ENCODE results near the gene NEURL4. TPM values are rescaled to one million over a fixed set of nuclear protein-coding genes. Genes with fewer than 3 reads are reported as not detected.

The NEURL4 gene
- total and polyA plus RNA-seq, 2 donors (not counting 3 experiments of a cell fraction or from before 2014, with no cell fraction given), result 32.0 to 44.9 TPM

GRCh38 chr17:7328009-7328408, 1.1 kb downstream of the NEURL4 start:
- FAIRE-seq, result no peak
- Histone ChIP-seq H3K27ac (ENCODE audit: insufficient read depth, low read depth, low read length) (no peak overlapping the region), H3K4me3 (replicated peaks in 1 of 3; ENCODE audit: insufficient read depth in 1 of 3, low read depth in 1 of 3, low read length in 3 of 3) (no peak overlapping the region), H3K27me3 (ENCODE audit: control insufficient read depth in 2 of 2, insufficient read depth in 2 of 2, low read length in 2 of 2) (peaks cover 0 to 2% of the 10 kb centered on the region in 2 experiments), H3K9ac (replicated peaks; ENCODE audit: extremely low read depth, insufficient read depth, low read length) (peak overlapping the region; percentile 47), H3K4me1 (ENCODE audit: control insufficient read depth, extremely low read depth, insufficient read depth, low read length) (peaks cover 10% of the 10 kb centered on the region), H4K20me1 (replicated peaks; ENCODE audit: control insufficient read depth, extremely low read depth, insufficient read depth, low read length) (no peaks in the 10 kb centered on the region), H3K9me1 (replicated peaks; ENCODE audit: control insufficient read depth, extremely low read depth, insufficient read depth, low read length) (no peaks in the 10 kb centered on the region), H3K9me3 (replicated peaks; ENCODE audit: control insufficient read depth, insufficient read depth, low read length) (no peaks in the 10 kb centered on the region), H3K4me2 (ENCODE audit: insufficient read depth, low read length) (peak overlapping the region; percentile 83), H2AFZ (ENCODE audit: low read depth, low read length) (no peak overlapping the region), H3K79me2 (ENCODE audit: control insufficient read depth, insufficient read depth, low read length) (peaks cover 10% of the 10 kb centered on the region), H3K36me3 (ENCODE audit: control insufficient read depth in 2 of 2, extremely low read depth in 1 of 2, insufficient read depth in 2 of 2, low read length in 2 of 2) (peaks cover 2 to 15% of the 10 kb centered on the region in 2 experiments)
- DNase-seq (ENCODE audit: low read depth, low spot score), result no peak
- no peak for TF ChIP-seq POLR2A (IDR thresholded peaks at IDR 0.05; ENCODE audit: low read depth, low read length)
- TF ChIP-seq MYC (IDR thresholded peaks at IDR 0.05; ENCODE audit: low read depth, low read length), result no peak
- TF ChIP-seq FOS (IDR thresholded peaks at IDR 0.05; ENCODE audit: borderline replicate concordance, insufficient read depth, low read length), result no peak
- no peak for TF ChIP-seq MAX (IDR thresholded peaks at IDR 0.05; ENCODE audit: insufficient read depth, insufficient read length)
- no peak for TF ChIP-seq CTCF (IDR thresholded peaks at IDR 0.05; ENCODE audit: extremely low read depth in 1 of 2, insufficient read depth in 1 of 2, low read depth in 1 of 2, low read length in 2 of 2)
- no peak for TF ChIP-seq EZH2 (IDR thresholded peaks at IDR 0.05; ENCODE audit: borderline replicate concordance, low read depth, low read length, severe bottlenecking)
- no peak for TF ChIP-seq GATA2 (IDR thresholded peaks at IDR 0.05; ENCODE audit: insufficient read depth, insufficient read length, low read depth, low read length)
- TF ChIP-seq JUN (IDR thresholded peaks at IDR 0.05; ENCODE audit: borderline replicate concordance, insufficient read depth, insufficient read length, low read depth), result no peak
- TF ChIP-seq POLR2AphosphoS5 (IDR thresholded peaks at IDR 0.05; ENCODE audit: insufficient read depth, low read depth, low read length), result no peak
- POLR2A ChIA-PET, result no interaction called here
- CTCF ChIA-PET, result interaction anchor here (0.7 kb wide), 1 partner anchor 282 kb away, joined by 5 read pairs; no protein-coding TSS in a partner anchor
- dilution Hi-C loops (cut with MboI; ENCODE audit: extremely low pct_ligation_motif_present, low sequenced_read_pairs) (no loop called here), intact Hi-C loops (cut with micrococcal nuclease) (no loop called here)
- BruUV-seq (replicated peaks), result no TSS peak

Data from endothelial cell of umbilical vein (primary cell).